Endothelial cell of umbilical vein (primary cell): ENCODE measurements around the gene PTAFR.

Experiments
- CTCF ChIP-seq, 2 donors: IDR thresholded peaks; 1 replicate in 1 of 2; 2 replicates in 1 of 2; pipeline ENCODE4 v1.5.1; 2011; ENCODE audit warnings: low read length in 2 of 2, mild to moderate bottlenecking in 2 of 2, moderate library complexity in 2 of 2, control low read depth in 1 of 2, inconsistent platforms in 1 of 2, low read depth in 1 of 2; ENCODE audit not compliant: insufficient read depth in 1 of 2; ENCODE audit errors: extremely low read depth in 1 of 2
- EZH2 ChIP-seq: IDR thresholded peaks from 2 replicates; pipeline ENCODE4 v1.6.1; 2012; ENCODE audit warnings: borderline replicate concordance, low read depth, mild to moderate bottlenecking, moderate library complexity, low read length, inconsistent platforms; ENCODE audit not compliant: severe bottlenecking
- POLR2A ChIP-seq: IDR thresholded peaks from 2 replicates; pipeline ENCODE4 v1.6.1; 2012; ENCODE audit warnings: low read depth, mild to moderate bottlenecking, control low read depth, low read length
- POLR2AphosphoS5 ChIP-seq: IDR thresholded peaks from 2 replicates; pipeline ENCODE4 v1.6.1; 2012; ENCODE audit warnings: low read depth, mild to moderate bottlenecking, control low read depth, low read length, moderate library complexity; ENCODE audit not compliant: insufficient read depth

- TF ChIP-seq CTCF (IDR thresholded peaks at IDR 0.05; ENCODE audit: extremely low read depth in 1 of 2, insufficient read depth in 1 of 2, low read depth in 1 of 2, low read length in 2 of 2) (no peak), POLR2A (no peak), POLR2AphosphoS5 (no peak), EZH2 (no peak)
Observed at GRCh38 chr1:28162151-28162550, 14.3 kb downstream of the PTAFR start.
